Measurements from ENCODE around the gene MYBBP1A.

Gene MYBBP1A

GRCh38 chr17:4490637-4491061 is 64.5 kb downstream of the MYBBP1A start:
- Histone ChIP-seq H3K4me3 (no peak overlapping the region), H3K4me1 (no peaks in the 10 kb centered on the region), H3K27me3 (ENCODE audit: low read depth) (no peaks in the 10 kb centered on the region), H3K9me3 (no peaks in the 10 kb centered on the region), H3K36me3 (replicated peaks) (no peaks in the 10 kb centered on the region)
- in situ Hi-C loops (cut with MboI; ENCODE audit: low sequenced_read_pairs) = no loop called here
- no peak for DNase-seq (ENCODE audit: low spot score in 2 of 2)

- no peak overlapping the region for H3K4me3 ChIP-seq
- in situ Hi-C loops (cut with MboI; ENCODE audit: low sequenced_read_pairs) = no loop called here
Observed at GRCh38 chr17:4490109-4490591, 65.0 kb downstream of the MYBBP1A start.

GRCh38 chr17:4488989-4489595 is 66.1 kb downstream of the MYBBP1A start:
- DNase-seq (ENCODE audit: low spot score in 2 of 2) = no peak
- in situ Hi-C loops (cut with MboI; ENCODE audit: low sequenced_read_pairs) = no loop called here
- no peak overlapping the region for H3K4me3 ChIP-seq
- H3K36me3 ChIP-seq (replicated peaks) = no peaks in the 10 kb centered on the region
- no peaks in the 10 kb centered on the region for H3K9me3 ChIP-seq
- H3K4me1 ChIP-seq = no peaks in the 10 kb centered on the region
- no peaks in the 10 kb centered on the region for H3K27me3 ChIP-seq (ENCODE audit: low read depth)

More at GRCh38 chr17:4490109-4490591, 65.0 kb downstream of the MYBBP1A start:
- Histone ChIP-seq H3K27me3 (ENCODE audit: low read depth) (no peaks in the 10 kb centered on the region), H3K9me3 (no peaks in the 10 kb centered on the region), H3K36me3 (replicated peaks) (no peaks in the 10 kb centered on the region), H3K4me1 (no peaks in the 10 kb centered on the region)
- no peak for DNase-seq (ENCODE audit: low spot score in 2 of 2)

Data from HAP-1 (cell line).